Left hindlimb (tissue), 1 donor: Measurements from ENCODE around the gene BTN3A1.
"Not testable (repeated sequence)": the region's sequence is repeated elsewhere in the genome, so short reads cannot be mapped to it uniquely, and the experiment has no call there.

Experiments
- DNase-seq: peaks from one replicate; pipeline ENCODE4 v3.0.0-alpha.2; 2018

The BTN3A1 gene

GRCh38 chr6:26401987-26402658, at the start of gene BTN3A1:
TSS of gene BTN3A1 (plus strand) at chr6:26402275. CDS start at chr6:26405564, 3,289 bp downstream.
- peak; percentile 76 for DNase-seq

DNA sequence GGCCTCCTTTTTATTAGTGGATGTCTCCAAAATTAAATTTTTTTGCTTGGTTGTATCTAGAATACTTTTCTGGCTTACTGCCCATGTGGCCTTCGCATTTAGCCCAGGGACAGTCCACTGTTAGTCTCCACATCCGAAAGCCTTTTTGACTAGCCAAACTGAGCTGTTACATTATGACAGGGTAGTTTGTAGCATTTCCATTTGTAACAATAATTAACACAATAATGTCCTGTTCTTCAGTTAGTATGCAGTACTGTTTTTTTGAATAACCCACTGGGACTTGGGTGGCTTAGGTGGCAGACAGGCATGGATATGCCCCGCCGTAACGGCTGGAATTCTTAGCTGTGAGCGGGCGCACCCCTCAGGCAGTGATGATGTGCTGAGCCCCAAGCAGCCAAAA, 49.8 kb upstream of the BTN3A1 start:
- no peak for DNase-seq

DNA sequence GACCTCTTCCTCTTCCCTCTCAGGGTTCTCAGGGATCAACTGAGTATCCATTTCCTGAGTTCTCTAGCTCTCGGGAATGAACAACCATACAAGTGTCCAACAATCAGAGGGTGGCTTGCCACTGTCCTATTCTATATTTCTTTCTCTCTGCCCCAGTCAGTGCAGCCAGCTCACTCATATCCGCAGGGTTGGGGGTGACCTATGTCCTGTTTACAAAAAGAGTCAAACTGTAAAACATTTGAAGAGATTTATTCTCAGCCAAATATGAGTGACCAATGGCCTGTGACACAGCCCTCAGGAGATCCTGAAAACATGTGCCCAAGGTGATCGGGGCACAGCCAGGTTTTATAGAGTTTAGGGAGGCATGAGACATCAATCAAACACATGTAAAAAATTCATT, 47.9 kb upstream of the BTN3A1 start:
- no peak for DNase-seq

DNA sequence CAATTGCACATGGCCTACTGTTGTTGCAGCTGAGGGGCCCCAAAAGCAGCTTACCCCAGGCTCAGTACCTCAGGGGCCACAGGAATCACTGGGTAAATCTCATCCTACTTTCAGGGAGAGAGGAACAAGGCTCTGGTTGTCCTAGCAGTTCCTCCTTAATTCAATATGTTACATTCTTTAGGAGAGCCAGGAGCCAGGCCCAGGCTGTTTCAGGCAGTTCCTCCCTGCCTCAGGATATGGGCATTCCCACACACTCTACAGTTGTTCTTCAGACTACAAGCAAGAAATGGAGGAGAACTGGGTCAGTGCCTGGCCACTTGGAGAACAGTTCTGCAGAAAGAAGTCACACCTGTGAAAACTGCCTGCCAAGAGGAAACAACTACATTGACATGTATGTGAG, 46.7 kb upstream of the BTN3A1 start:
- DNase-seq: no peak

- not testable (repeated sequence) for DNase-seq
Measured at GRCh38 chr6:26357543-26357942, 44.5 kb upstream of the BTN3A1 start.

GRCh38 chr6:26358511-26358981, 43.5 kb upstream of the BTN3A1 start:
- DNase-seq: no peak

- no peak for DNase-seq
Measured at GRCh38 chr6:26359765-26360164, 42.3 kb upstream of the BTN3A1 start.

- no peak for DNase-seq
Measured at GRCh38 chr6:26360451-26361416, 41.3 kb upstream of the BTN3A1 start.

DNA sequence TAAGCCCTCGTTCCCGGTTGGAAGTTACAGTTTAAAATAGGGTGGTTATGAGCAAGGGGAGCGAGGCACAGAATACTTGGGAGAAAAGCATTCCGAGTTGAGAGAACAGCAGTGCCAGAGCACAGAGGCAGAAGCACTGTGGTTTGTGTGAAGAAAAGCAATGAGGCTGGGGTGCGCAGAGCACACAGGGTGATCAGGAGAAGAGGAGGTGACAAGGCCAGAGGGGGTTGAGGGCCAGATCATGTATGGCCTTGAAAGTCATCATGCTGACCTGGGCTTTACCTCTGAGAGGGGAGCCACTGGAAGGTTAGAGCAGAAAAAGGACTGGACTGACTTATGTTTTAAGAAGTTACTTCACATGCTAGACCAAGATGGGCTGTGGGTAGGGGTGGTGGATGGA, 40.5 kb upstream of the BTN3A1 start:
- no peak for DNase-seq

- no peak for DNase-seq
Measured at GRCh38 chr6:26362093-26362835, 39.8 kb upstream of the BTN3A1 start.

DNA sequence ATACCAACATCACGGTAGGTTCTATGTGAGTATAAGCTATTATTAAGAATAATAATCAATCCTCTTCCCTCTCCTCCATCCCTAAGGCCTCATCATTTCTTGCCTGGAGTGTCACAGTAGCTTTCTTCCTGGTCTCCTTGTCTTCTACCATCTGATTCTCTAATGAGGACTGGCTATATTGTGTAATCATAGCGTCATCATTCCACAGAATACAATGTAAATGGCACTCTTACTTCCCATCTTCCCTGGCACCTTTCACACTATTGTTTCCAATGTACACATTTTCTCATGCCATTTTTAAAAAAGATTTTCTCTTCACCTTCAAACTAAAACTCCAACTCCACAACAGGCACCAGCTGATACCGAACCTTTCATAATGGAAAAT, 39.2 kb upstream of the BTN3A1 start:
- no peak for DNase-seq

DNA sequence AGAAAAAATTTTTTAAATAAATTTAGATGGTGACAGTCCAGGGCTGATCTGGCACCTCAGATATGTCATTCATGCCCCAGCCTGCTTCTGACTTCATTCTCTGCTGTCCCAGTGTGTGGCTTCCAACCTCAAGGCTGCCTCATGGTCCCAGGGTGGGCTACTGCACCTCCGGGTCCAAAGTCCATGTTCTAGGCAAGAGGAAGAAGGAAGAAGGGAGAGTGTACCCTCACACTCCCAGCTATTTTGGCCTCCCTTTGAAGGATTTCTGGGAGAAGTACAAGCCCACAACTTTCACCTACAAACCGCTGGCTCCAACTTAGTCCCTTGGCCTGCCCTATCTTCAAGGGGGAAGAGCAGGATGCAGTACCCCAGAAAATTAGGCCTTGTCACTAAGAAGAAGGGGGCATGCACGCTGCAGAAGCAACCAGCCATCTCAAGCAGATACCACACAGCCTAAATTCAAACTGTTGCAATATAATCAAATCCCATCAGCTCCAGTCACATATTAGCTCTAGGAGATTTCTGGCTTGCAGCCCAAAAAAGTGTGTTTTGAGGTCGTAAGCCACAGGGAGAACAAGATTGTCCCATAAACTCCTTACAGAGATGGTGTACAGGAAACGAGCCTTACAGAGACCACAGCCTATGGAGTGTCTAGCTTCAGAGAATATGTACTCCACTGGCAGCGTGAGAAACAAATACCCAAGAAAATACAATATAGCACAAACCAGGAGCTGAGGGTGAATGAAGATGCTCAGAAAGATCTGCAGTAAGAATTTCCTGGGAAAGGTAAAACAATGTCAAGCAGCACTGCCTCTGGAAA, 38.0 kb upstream of the BTN3A1 start:
- no peak for DNase-seq

DNA sequence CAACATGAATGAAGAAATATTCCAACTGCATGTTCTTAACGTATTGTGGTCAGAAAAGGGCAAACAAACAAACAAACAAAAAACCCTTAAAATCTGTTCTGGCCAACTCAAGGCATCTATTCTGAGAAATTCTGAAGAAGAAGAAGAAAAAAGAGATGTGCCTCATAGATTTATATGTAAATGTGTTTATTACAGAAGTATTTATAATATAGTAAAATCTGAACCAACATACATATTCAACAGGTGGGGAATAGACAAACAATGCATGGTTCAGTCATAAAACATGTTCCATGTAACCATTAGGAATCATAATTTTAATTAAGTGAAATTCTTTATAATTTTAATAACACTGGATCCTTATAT, 36.5 kb upstream of the BTN3A1 start:
- DNase-seq: no peak

DNA sequence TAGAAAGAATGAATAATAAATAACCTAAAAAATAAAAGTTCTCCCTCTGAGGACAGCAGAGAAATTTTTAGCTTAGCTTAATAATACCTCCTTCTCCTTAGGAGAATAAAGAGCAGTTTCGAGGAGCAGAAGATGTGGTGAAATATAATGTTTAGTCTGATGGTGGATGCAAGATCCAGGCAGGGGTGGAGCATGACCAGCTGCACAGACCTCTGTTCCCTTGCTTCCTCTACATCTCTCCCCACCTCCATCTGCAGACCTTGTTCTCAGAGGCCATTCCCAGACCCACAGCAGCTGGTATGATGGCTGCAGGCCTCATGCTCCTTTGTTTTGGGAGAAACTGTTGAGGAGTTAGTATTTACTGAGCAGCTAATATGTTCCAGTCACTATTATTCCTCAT, 35.6 kb upstream of the BTN3A1 start:
- no peak for DNase-seq

- no peak for DNase-seq
Measured at GRCh38 chr6:26367114-26367513, 35.0 kb upstream of the BTN3A1 start.

DNA sequence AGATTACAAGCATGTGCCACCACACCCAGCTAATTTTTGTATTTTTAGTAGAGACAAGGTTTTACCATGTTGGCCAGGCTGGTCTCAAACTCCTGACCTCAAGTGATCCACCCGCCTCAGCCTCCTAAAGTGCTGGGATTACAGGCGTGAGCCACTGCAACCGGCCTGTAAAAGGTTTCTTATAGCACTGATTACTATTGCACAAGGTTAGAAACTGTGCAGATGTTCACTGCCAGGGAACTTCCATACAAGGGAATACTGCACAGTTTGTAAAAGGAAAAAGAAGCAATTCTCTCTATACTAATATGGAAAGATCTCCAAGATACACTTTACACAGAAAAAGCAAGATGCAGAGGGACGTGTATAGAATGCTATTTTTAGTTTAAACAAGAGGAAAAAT, 30.3 kb upstream of the BTN3A1 start:
- not testable (repeated sequence) for DNase-seq

GRCh38 chr6:26372308-26373144, 29.5 kb upstream of the BTN3A1 start:
- DNase-seq: no peak

GRCh38 chr6:26375270-26375669, 26.8 kb upstream of the BTN3A1 start:
- DNase-seq: no peak

GRCh38 chr6:26377719-26378118, 24.4 kb upstream of the BTN3A1 start:
- DNase-seq: no peak

- DNase-seq: not testable (repeated sequence)
Measured at GRCh38 chr6:26378143-26378542, 23.9 kb upstream of the BTN3A1 start.

- DNase-seq: no peak
Measured at GRCh38 chr6:26379292-26379691, 22.8 kb upstream of the BTN3A1 start.

GRCh38 chr6:26379740-26380139, 22.3 kb upstream of the BTN3A1 start:
- DNase-seq: no peak
